Caco-2 (cell line): Measurements from ENCODE around the gene METTL13. TPM values are rescaled to one million over a fixed set of nuclear protein-coding genes. Genes with fewer than 3 reads are reported as not detected.

ENCODE experiments used
- BruUV-seq: library from RNA; stranded (reverse); fragments of 400-500 nt; replicated peaks from 2 replicates; lab custom pipeline; 2021; lab: Mats Ljungman, UMichigan
- CTCF ChIA-PET: fragments of 300-600 bp; sonication (Branson Sonifier 250); formaldehyde crosslinking; loops from one replicate; lab custom pipeline; 2022; ENCODE audit warnings: antibody characterized with exemption; lab: Charles Lee
- POLR2A ChIA-PET: fragments of 300-600 bp; sonication (Branson Sonifier 250); formaldehyde crosslinking; loops from one replicate; lab custom pipeline; 2022; ENCODE audit warnings: antibody characterized with exemption; lab: Charles Lee
- DNase-seq, 2 experiments: peaks; one replicate each; pipeline versions ENCODE4 v3.0.0 to v3.0.0-alpha.2; 2020 to 2022
- H3K27me3 ChIP-seq: replicated peaks from 2 replicates; pipeline ENCODE4 v1.6.0; 2011; ENCODE audit warnings: low read length; ENCODE audit not compliant: control insufficient read depth, insufficient read depth
- H3K36me3 ChIP-seq: 2 replicates; pipeline ENCODE4 v1.5.1; 2011; ENCODE audit warnings: low read length; ENCODE audit not compliant: control insufficient read depth, insufficient read depth
- H3K4me1 ChIP-seq: fragments of 250-450 bp; sonication (Bioruptor Pico); 2 replicates; pipeline ENCODE4 v1.5.1; 2020; ENCODE audit warnings: mild to moderate bottlenecking
- H3K4me3 ChIP-seq: 2 replicates; pipeline ENCODE4 v1.5.1; 2011; ENCODE audit warnings: low read depth, mild to moderate bottlenecking, control low read depth, low read length
- H3K9me3 ChIP-seq: fragments of 250-450 bp; sonication (Bioruptor Pico); 2 replicates; pipeline ENCODE4 v1.5.1; 2020; ENCODE audit warnings: mild to moderate bottlenecking, moderate library complexity
- H3K27ac Mint-ChIP-seq: one replicate; pipeline ENCODE4 v1.8.0; 2022; ENCODE audit warnings: mixed read lengths; ENCODE audit not compliant: unreplicated experiment
- H3K27me3 Mint-ChIP-seq: one replicate; pipeline ENCODE4 v1.8.0; 2022; ENCODE audit warnings: mixed read lengths; ENCODE audit not compliant: insufficient read depth, unreplicated experiment
- H3K36me3 Mint-ChIP-seq: one replicate; pipeline ENCODE4 v1.8.0; 2022; ENCODE audit warnings: mild to moderate bottlenecking, mixed read lengths; ENCODE audit not compliant: insufficient read depth, unreplicated experiment
- H3K4me1 Mint-ChIP-seq: one replicate; pipeline ENCODE4 v1.8.0; 2022; ENCODE audit warnings: low read depth, mixed read lengths; ENCODE audit not compliant: unreplicated experiment
- H3K4me3 Mint-ChIP-seq: one replicate; pipeline ENCODE4 v1.8.0; 2022; ENCODE audit warnings: mild to moderate bottlenecking, moderate library complexity, mixed read lengths; ENCODE audit not compliant: unreplicated experiment
- H3K9me3 Mint-ChIP-seq: one replicate; pipeline ENCODE4 v1.8.0; 2022; ENCODE audit warnings: mixed read lengths; ENCODE audit not compliant: unreplicated experiment
- CTCF ChIP-seq, 2 experiments: fragments of 200-600 bp in 1 of 2; IDR thresholded peaks; 1 replicate in 1 of 2; 2 replicates in 1 of 2; pipeline versions ENCODE4 v1.5.1 to v1.8.0; 2011 to 2022; ENCODE audit warnings: antibody characterized with exemption in 1 of 2, control low read depth in 1 of 2, inconsistent platforms in 1 of 2, low read depth in 1 of 2, low read length in 1 of 2, mild to moderate bottlenecking in 1 of 2, moderate library complexity in 1 of 2; ENCODE audit not compliant: insufficient read depth in 1 of 2, severe bottlenecking in 1 of 2, unreplicated experiment in 1 of 2
- intact Hi-C: fragments of 100-400 bp; cut with micrococcal nuclease; formaldehyde crosslinking; loops from one replicate; pipeline ENCODE4 v1.10.0; 2022; ENCODE audit not compliant: unreplicated experiment
- total RNA-seq: library from RNA; stranded (reverse); gene quantifications from 2 replicates; pipeline ENCODE4 v1.2.3, GENCODE V29; 2022

Gene METTL13
- total RNA-seq, 1 experiment from 2014 or later: 36.9 TPM

DNA sequence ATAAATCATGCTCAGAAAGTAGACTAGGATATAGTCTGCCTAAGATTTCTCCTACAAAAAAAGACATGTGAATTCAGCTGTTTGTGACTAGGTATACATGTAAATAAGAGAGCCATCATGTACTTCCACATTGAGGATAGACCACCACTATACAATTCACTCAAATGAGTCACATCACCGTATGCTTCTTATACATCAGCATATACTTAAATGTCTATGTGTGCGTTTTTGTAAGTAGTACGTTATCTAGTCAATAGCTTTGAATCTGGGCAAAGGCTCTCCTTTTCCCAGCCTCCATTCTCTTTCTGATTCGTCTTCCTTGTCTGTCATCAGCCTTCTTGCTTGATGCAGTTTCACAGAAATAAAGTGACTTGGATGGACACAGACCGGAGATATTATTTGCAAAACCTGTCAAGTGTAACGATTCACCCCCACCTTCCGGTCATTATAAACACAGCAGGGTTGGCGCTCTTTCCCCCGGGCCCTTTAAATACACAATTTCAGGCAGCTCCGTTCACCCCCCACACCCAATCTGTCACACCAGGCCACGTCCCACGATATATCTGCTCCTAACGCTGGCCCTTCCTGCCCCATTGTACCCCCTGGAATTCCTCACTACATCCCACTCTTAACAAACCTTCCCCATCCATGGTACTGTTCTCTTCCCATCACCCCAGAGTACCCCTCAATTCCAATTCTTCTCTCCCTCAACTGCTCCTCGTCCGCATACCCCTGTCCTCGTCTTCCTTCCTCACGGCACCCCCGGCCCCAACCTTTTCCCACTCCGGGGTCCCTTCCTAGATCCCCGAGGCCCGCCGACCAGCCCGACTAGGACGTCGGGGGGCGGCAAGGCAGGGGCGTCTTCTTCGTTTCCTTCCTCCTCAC is 40.2 kb upstream of the METTL13 start:
- Mint-ChIP-seq H3K9me3 (no peaks in the 10 kb centered on the region), H3K27ac (peak overlapping the region; percentile 92), H3K4me1 (peaks cover 7% of the 10 kb centered on the region), H3K27me3 (no peaks in the 10 kb centered on the region), H3K4me3 (peak overlapping the region; percentile 93), H3K36me3 (peaks cover 6% of the 10 kb centered on the region)
- DNase-seq: peak; percentile 41 to 49
- ChIA-PET POLR2A (interaction anchor here (0.9 to 1.6 kb wide), 2 partner anchors 12 to 40 kb away, joined by 3 to 5 read pairs; partner anchors contain the start of gene METTL13), CTCF (interaction anchor here (0.5 to 2.1 kb wide), 2 partner anchors 96 to 155 kb away, joined by 3 to 18 read pairs; no protein-coding TSS in a partner anchor)
- peak overlapping the region; percentile 86 for H3K4me3 ChIP-seq
- TSS peak; percentile 62 for BruUV-seq
- 0 out of 2 replicates have a peak, but pooled peaks cover 7% of the 10 kb centered on the region for H3K4me1 ChIP-seq
- no peaks in the 10 kb centered on the region for H3K27me3 ChIP-seq
- no peaks in the 10 kb centered on the region for H3K36me3 ChIP-seq
- TF ChIP-seq CTCF (IDR thresholded peaks at IDR 0.05; ENCODE audit: insufficient read depth in 1 of 2, low read depth in 1 of 2, low read length in 1 of 2, severe bottlenecking in 1 of 2, unreplicated experiment in 1 of 2): peak; percentile 12 to 30
- no peaks in the 10 kb centered on the region for H3K9me3 ChIP-seq
- intact Hi-C loops: loop anchor here (1.0 kb wide), 1 partner anchor 96 kb away; no protein-coding TSS in a partner anchor

DNA sequence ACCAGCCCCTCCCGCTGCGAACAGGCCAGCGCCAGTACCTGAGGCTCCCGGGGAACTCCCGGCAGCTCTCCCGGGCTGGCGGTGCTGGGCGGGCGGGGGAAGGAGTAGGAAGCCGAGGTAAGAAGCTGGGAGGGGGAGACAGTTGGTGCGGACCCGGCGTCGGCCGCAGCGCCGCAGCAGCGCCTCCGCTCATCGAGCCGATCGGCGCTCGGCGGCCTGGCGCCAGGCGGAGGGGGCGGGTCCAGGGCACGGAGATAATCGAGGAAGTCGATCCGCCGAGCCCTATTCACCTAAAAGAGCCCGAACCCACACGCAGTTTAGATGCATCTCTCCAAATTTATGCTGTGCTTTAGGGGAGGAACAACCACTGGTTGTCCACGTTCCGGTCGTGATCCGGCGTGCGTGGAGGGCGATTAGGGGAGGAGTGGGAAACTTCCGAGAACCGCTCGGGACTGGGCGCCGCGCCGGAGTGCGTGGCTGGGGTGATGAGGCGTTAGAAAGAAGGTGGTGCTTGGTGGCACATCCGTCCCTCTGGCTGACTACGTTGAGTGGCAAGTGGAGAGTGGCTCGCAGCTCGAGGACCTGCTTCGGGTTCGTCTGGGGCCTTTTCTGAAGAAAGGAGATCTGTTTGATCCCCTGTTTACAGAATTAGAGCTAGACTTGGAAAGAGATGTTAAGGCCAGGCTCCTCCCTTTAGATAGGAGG is 39.4 kb upstream of the METTL13 start, which contains the start of gene VAMP4:
VAMP4 (minus strand) TSS at position 194 of the 705 bp plus-strand sequence. CDS start 3,651 bp downstream, outside the sequence.
- Mint-ChIP-seq H3K4me3 (peak within 1 kb of the TSS; percentile 93), H3K27ac (peak within 1 kb of the TSS; percentile 92), H3K36me3 (peaks cover under 1% of the 10 kb centered on the region), H3K9me3 (no peaks in the 10 kb centered on the region), H3K27me3 (no peaks in the 10 kb centered on the region), H3K4me1 (peaks cover 7% of the 10 kb centered on the region)
- BruUV-seq: TSS peak; percentile 81
- POLR2A ChIA-PET: interaction anchor here (0.6 to 1.6 kb wide), 2 partner anchors 39 to 1672 kb away, joined by 3 to 5 read pairs; partner anchors contain the start of gene METTL13
- Histone ChIP-seq H3K4me3 (peak within 1 kb of the TSS; percentile 86), H3K4me1 (0 out of 2 replicates have a peak, but pooled peaks cover 7% of the 10 kb centered on the region), H3K27me3 (no peaks in the 10 kb centered on the region), H3K9me3 (no peaks in the 10 kb centered on the region), H3K36me3 (no peaks in the 10 kb centered on the region)
- peak; percentile 83 to 87 for DNase-seq
- no peak for TF ChIP-seq CTCF (IDR thresholded peaks at IDR 0.05; ENCODE audit: insufficient read depth in 1 of 2, low read depth in 1 of 2, low read length in 1 of 2, severe bottlenecking in 1 of 2, unreplicated experiment in 1 of 2)
- CTCF ChIA-PET: interaction anchor here (1.0 to 2.1 kb wide), 2 partner anchors 13 to 97 kb away, joined by 3 to 18 read pairs; no protein-coding TSS in a partner anchor
- intact Hi-C loops: loop anchor here (1.0 kb wide), 2 partner anchors 39 to 97 kb away; partner anchors contain the start of gene METTL13
